ENCODE data around the gene TMEM45A. TPM values are rescaled to one million over a fixed set of nuclear protein-coding genes. Genes with fewer than 3 reads are reported as not detected.

TMEM45A gene
- total RNA-seq, 1 experiment from 2014 or later: 10.1 TPM

DNA sequence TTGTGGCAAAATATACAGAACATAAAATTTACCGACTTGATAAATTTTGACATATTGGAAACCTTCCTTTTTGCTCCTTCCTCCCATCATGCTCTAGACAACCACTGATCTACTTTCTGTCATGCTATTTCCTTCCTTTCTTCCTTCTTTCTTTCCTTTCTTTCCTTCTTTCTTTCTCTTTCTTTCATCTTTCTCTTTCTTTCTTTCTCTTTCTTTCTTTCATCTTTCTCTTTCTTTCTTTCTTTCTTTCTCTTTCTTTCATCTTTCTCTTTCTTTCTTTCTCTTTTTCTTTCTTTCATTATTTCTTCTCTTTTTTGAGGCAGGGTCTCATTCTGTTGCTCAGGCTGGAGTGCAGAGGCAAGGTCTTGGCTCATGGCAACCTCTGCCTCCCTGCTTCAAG, 8.9 kb upstream of the TMEM45A start:
- peaks cover 0 to 3% (median 0%) of the 10 kb centered on the region in 3 experiments; a peak in 3 of 7 replicates for H3K36me3 Mint-ChIP-seq (ENCODE audit: insufficient read depth in 1 of 3, low read depth in 3 of 3)
- Histone ChIP-seq H3K23ac (ENCODE audit: insufficient read length, low read depth, low read length) (no peak overlapping the region), H3T11ph (ENCODE audit: low read length) (no peak overlapping the region), H3K27ac (ENCODE audit: insufficient read length, low read depth, low read length) (no peak overlapping the region), H2BK20ac (ENCODE audit: low read depth, low read length, poor library complexity, severe bottlenecking) (no peak overlapping the region), H2AFZ (ENCODE audit: low read length) (no peak overlapping the region), H4K8ac (replicated peaks; ENCODE audit: insufficient read length, low read depth, low read length) (no peak overlapping the region), H3K56ac (ENCODE audit: insufficient read length, low read depth, low read length) (no peak overlapping the region), H2BK5ac (ENCODE audit: insufficient read length, low read length) (no peak overlapping the region), H4K5ac (ENCODE audit: insufficient read length, low read depth, low read length) (no peak overlapping the region), H2AK5ac (ENCODE audit: insufficient read length, low read length) (no peak overlapping the region), H4K91ac (ENCODE audit: insufficient read length, low read depth, low read length) (no peak overlapping the region), H3K23me2 (ENCODE audit: insufficient read length, low read depth, low read length, poor library complexity, severe bottlenecking) (no peaks in the 10 kb centered on the region), H3K4me2 (ENCODE audit: insufficient read depth, insufficient read length, low read length) (no peak overlapping the region), H3K18ac (ENCODE audit: insufficient read length, low read depth, low read length) (no peak overlapping the region), H4K20me1 (ENCODE audit: control insufficient read depth, insufficient read depth, insufficient read length) (no peaks in the 10 kb centered on the region), H3K79me2 (ENCODE audit: insufficient read depth, low read length) (no peaks in the 10 kb centered on the region), H2BK12ac (ENCODE audit: insufficient read length, low read depth, low read length) (no peak overlapping the region), H3K4ac (ENCODE audit: low read depth, low read length) (no peak overlapping the region), H3K9me3 (ENCODE audit: control insufficient read depth, low read depth, low read length) (no peaks in the 10 kb centered on the region), H3K4me1 (ENCODE audit: insufficient read depth, low read length) (no peaks in the 10 kb centered on the region), H3K79me1 (ENCODE audit: insufficient read depth, low read depth, low read length, poor library complexity, severe bottlenecking) (no peaks in the 10 kb centered on the region), H3K14ac (ENCODE audit: insufficient read depth, low read length) (no peak overlapping the region), H3K9ac (ENCODE audit: extremely low read depth, insufficient read length, low read length) (no peak overlapping the region), H3K27me3 (ENCODE audit: insufficient read depth, low read length) (no peaks in the 10 kb centered on the region), H2BK120ac (ENCODE audit: low read depth, low read length, poor library complexity, severe bottlenecking) (no peak overlapping the region), H2BK15ac (ENCODE audit: low read depth, low read length) (no peak overlapping the region)
- H3K27ac Mint-ChIP-seq: no peak overlapping the region; a peak in 1 of 7 replicates
- no peak for DNase-seq
- peaks cover 8 to 9% of the 10 kb centered on the region in 2 experiments for H3K9me3 Mint-ChIP-seq
- H3K27me3 Mint-ChIP-seq (ENCODE audit: low read depth): no peaks in the 10 kb centered on the region; the same call in 1 of the 2 replicates
- TF ChIP-seq, protein P1, sequence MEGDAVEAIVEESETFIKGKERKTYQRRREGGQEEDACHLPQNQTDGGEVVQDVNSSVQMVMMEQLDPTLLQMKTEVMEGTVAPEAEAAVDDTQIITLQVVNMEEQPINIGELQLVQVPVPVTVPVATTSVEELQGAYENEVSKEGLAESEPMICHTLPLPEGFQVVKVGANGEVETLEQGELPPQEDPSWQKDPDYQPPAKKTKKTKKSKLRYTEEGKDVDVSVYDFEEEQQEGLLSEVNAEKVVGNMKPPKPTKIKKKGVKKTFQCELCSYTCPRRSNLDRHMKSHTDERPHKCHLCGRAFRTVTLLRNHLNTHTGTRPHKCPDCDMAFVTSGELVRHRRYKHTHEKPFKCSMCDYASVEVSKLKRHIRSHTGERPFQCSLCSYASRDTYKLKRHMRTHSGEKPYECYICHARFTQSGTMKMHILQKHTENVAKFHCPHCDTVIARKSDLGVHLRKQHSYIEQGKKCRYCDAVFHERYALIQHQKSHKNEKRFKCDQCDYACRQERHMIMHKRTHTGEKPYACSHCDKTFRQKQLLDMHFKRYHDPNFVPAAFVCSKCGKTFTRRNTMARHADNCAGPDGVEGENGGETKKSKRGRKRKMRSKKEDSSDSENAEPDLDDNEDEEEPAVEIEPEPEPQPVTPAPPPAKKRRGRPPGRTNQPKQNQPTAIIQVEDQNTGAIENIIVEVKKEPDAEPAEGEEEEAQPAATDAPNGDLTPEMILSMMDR (conservative IDR thresholded peaks at IDR 0.05): no peak
- H3K4me3 Mint-ChIP-seq: no peak overlapping the region
- WGBS (ENCODE audit: extremely low coverage, insufficient read length, low lambda C conversion rate): no CpG with 5 or more reads among the region's 1 CpG
- H3K4me1 Mint-ChIP-seq: peaks cover 13 to 19% of the 10 kb centered on the region in 2 experiments
